ENCODE data around the gene SPRY4. TPM values are rescaled to one million over a fixed set of nuclear protein-coding genes. Genes with fewer than 3 reads are reported as not detected.
"Not testable (repeated sequence)": the region's sequence is repeated elsewhere in the genome, so short reads cannot be mapped to it uniquely, and the experiment has no call there.

Gene SPRY4
- total RNA-seq, 1 donor from 2014 or later, result 74.2 TPM

DNA sequence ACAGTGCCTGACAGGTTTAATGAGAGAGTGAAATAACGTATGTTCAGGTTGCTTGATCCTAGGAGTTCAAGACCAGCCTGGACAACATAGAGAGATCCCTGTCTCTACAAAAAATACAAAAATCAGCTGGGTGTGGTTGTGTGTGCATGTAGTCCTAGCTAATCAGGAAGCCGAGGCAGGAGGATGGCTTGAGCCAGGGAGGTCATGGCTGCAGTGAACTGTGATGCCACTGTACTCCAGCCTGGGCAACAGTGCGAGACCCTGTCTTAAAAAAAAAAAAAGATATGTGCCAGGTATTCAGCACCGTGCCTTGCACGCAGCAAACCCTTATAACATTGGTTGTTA is 38.8 kb upstream of the SPRY4 start:
- Mint-ChIP-seq H3K4me1 (ENCODE audit: unreplicated experiment) (peaks cover 32% of the 10 kb centered on the region), H3K36me3 (ENCODE audit: low read depth, unreplicated experiment) (no peaks in the 10 kb centered on the region), H3K27ac (ENCODE audit: unreplicated experiment) (peak overlapping the region; percentile 61), H3K27me3 (ENCODE audit: unreplicated experiment) (peaks cover 6% of the 10 kb centered on the region), H3K9me3 (ENCODE audit: unreplicated experiment) (no peaks in the 10 kb centered on the region), H3K4me3 (ENCODE audit: unreplicated experiment) (no peak overlapping the region)
- no peak for DNase-seq (ENCODE audit: low spot score)
- TF ChIP-seq, protein P1, sequence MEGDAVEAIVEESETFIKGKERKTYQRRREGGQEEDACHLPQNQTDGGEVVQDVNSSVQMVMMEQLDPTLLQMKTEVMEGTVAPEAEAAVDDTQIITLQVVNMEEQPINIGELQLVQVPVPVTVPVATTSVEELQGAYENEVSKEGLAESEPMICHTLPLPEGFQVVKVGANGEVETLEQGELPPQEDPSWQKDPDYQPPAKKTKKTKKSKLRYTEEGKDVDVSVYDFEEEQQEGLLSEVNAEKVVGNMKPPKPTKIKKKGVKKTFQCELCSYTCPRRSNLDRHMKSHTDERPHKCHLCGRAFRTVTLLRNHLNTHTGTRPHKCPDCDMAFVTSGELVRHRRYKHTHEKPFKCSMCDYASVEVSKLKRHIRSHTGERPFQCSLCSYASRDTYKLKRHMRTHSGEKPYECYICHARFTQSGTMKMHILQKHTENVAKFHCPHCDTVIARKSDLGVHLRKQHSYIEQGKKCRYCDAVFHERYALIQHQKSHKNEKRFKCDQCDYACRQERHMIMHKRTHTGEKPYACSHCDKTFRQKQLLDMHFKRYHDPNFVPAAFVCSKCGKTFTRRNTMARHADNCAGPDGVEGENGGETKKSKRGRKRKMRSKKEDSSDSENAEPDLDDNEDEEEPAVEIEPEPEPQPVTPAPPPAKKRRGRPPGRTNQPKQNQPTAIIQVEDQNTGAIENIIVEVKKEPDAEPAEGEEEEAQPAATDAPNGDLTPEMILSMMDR (IDR thresholded peaks at IDR 0.05; ENCODE audit: unreplicated experiment), result no peak

DNA sequence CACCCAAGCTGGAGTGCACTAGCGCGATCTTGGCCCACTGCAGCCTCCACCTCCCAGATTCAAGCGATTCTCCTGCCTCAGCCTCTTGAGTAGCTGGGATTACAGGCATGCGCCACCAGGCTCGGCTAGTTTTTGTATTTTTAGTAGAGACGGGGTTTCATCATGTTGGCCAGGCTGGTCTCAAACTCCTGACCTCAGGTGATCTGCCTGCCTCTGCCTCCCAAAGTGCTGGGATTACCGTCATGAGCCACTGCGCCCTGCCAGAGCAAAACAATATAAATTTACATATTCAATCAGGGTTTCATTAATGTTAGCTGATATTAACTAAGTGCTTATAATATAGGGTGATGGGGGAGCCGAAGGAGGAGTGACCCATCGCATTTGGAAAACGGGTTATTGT is 37.4 kb upstream of the SPRY4 start:
- not testable (repeated sequence) for H3K4me3 Mint-ChIP-seq (ENCODE audit: unreplicated experiment); DNase-seq (ENCODE audit: low spot score); H3K27ac Mint-ChIP-seq (ENCODE audit: unreplicated experiment); H3K9me3 Mint-ChIP-seq (ENCODE audit: unreplicated experiment); H3K36me3 Mint-ChIP-seq (ENCODE audit: low read depth, unreplicated experiment); H3K27me3 Mint-ChIP-seq (ENCODE audit: unreplicated experiment)
- H3K4me1 Mint-ChIP-seq (ENCODE audit: unreplicated experiment), result peaks cover 40% of the 10 kb centered on the region

DNA sequence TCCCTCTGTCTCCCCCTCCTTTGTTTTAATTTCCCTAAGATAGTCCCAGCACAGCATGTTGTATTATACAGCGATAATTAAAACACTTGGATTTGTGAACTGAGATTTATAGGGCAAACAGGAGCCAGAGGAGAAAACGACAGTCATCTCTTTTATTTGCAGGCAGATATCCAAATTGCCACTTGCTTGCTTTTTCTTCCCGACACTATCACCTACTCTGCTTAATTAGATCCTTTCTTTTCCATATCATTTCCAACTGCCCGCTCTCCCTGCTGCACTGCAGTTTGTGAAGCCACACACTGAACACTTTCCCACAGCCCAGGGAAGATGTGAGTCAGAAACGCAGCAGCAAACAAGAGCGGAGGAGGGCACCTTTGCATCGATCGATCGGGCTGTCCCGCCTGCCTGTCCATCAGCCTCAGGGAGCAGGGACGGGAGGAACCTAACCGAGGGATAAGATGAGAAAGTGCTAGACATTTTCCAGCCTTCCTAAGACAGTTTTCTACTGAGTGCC is 35.8 kb upstream of the SPRY4 start:
- DNase-seq (ENCODE audit: low spot score), result no peak
- Mint-ChIP-seq H3K4me3 (ENCODE audit: unreplicated experiment) (no peak overlapping the region), H3K9me3 (ENCODE audit: unreplicated experiment) (no peaks in the 10 kb centered on the region), H3K4me1 (ENCODE audit: unreplicated experiment) (peaks cover 40% of the 10 kb centered on the region), H3K36me3 (ENCODE audit: low read depth, unreplicated experiment) (no peaks in the 10 kb centered on the region), H3K27ac (ENCODE audit: unreplicated experiment) (no peak overlapping the region), H3K27me3 (ENCODE audit: unreplicated experiment) (peaks cover 3% of the 10 kb centered on the region)
- TF ChIP-seq, protein P1 (IDR thresholded peaks at IDR 0.05; ENCODE audit: unreplicated experiment), result no peak

DNA sequence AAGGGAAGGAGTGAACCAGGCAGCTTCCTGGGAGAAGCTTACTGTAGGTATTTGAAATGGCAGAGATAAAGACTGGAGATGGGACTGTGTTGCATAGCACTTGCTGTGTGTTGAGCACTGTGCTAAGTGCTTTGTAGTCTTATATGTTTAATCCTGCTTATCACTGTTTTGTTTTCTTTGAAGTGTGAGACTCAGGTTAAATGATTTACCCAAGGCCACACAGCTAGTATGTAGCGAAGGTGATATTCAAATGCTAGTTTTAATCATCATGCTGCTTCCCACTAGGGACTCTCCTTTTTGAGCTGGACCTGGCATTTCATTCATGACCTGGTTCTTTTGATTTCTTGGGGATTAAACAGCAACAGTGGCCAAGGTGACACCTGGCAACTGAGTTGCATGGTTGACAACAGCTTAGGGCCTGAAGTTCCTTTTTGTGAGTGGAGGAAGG is 35.3 kb upstream of the SPRY4 start:
- Mint-ChIP-seq H3K9me3 (ENCODE audit: unreplicated experiment) (no peaks in the 10 kb centered on the region), H3K36me3 (ENCODE audit: low read depth, unreplicated experiment) (no peaks in the 10 kb centered on the region), H3K27ac (ENCODE audit: unreplicated experiment) (no peak overlapping the region), H3K4me1 (ENCODE audit: unreplicated experiment) (peaks cover 40% of the 10 kb centered on the region), H3K27me3 (ENCODE audit: unreplicated experiment) (peaks cover 3% of the 10 kb centered on the region), H3K4me3 (ENCODE audit: unreplicated experiment) (peak overlapping the region; percentile 48)
- DNase-seq (ENCODE audit: low spot score), result no peak
- TF ChIP-seq, protein P1 (IDR thresholded peaks at IDR 0.05; ENCODE audit: unreplicated experiment), result no peak

DNA sequence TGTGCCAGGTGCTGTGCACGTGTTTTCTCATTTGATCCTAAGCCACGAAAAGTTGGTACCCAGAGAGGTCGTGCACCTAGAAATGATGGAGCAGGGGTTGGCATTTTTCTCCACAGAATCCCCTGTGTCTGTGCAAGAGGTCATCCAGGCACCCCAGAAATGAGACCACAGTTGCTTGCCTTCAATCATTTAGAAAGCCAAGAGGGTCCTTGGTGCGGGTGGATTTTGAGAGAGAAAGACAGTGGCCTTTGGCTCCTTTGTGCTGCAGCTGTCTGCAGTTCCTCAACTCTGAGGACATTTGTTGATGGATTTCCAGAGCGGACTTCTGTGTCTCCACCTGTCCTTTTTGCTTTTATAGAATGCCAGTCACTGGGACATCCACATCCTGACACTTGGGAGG is 33.8 kb upstream of the SPRY4 start:
- no peaks in the 10 kb centered on the region for H3K36me3 Mint-ChIP-seq (ENCODE audit: low read depth, unreplicated experiment)
- H3K9me3 Mint-ChIP-seq (ENCODE audit: unreplicated experiment), result no peaks in the 10 kb centered on the region
- H3K27ac Mint-ChIP-seq (ENCODE audit: unreplicated experiment), result no peak overlapping the region
- no peak for DNase-seq (ENCODE audit: low spot score)
- TF ChIP-seq, protein P1 (IDR thresholded peaks at IDR 0.05; ENCODE audit: unreplicated experiment), result no peak
- no peak overlapping the region for H3K4me3 Mint-ChIP-seq (ENCODE audit: unreplicated experiment)
- H3K27me3 Mint-ChIP-seq (ENCODE audit: unreplicated experiment), result peaks cover 3% of the 10 kb centered on the region
- peaks cover 40% of the 10 kb centered on the region for H3K4me1 Mint-ChIP-seq (ENCODE audit: unreplicated experiment)
